GM12873 (cell line): Measurements from ENCODE around the gene SIT1.

ENCODE experiments used
- CTCF ChIP-seq: IDR thresholded peaks from 2 replicates; pipeline ENCODE4 v1.5.1; 2012; ENCODE audit warnings: low read depth, mild to moderate bottlenecking, moderate library complexity, low read length, control low read depth; ENCODE audit not compliant: insufficient read depth; ENCODE audit errors: missing control alignments

The SIT1 gene

GRCh38 chr9:35681341-35682002, 30.7 kb upstream of the SIT1 start:
- no peak for TF ChIP-seq CTCF

GRCh38 chr9:35680331-35681105, 29.8 kb upstream of the SIT1 start:
- no peak for TF ChIP-seq CTCF

GRCh38 chr9:35679766-35680330, 29.1 kb upstream of the SIT1 start:
- no peak for TF ChIP-seq CTCF

- TF ChIP-seq CTCF, result no peak
Observed at GRCh38 chr9:35679091-35679490, 28.4 kb upstream of the SIT1 start.

GRCh38 chr9:35675732-35676392, 25.1 kb upstream of the SIT1 start:
- TF ChIP-seq CTCF, result no peak

- TF ChIP-seq CTCF, result no peak
Observed at GRCh38 chr9:35675204-35675603, 24.5 kb upstream of the SIT1 start.

- no peak for TF ChIP-seq CTCF
Observed at GRCh38 chr9:35674025-35674361, 23.3 kb upstream of the SIT1 start.
